Measurements from ENCODE around the gene XPO1. TPM values are rescaled to one million over a fixed set of nuclear protein-coding genes. Genes with fewer than 3 reads are reported as not detected.

The XPO1 gene
- total and polyA plus RNA-seq, 2 donors (not counting 3 experiments of a cell fraction or from before 2014, with no cell fraction given): 46.7 to 166 TPM

- Histone ChIP-seq H3K27ac (ENCODE audit: insufficient read depth, low read depth, low read length) (no peak overlapping the region), H3K9me3 (replicated peaks; ENCODE audit: control insufficient read depth, insufficient read depth, low read length) (no peaks in the 10 kb centered on the region), H4K20me1 (replicated peaks; ENCODE audit: control insufficient read depth, extremely low read depth, insufficient read depth, low read length) (peaks cover 4% of the 10 kb centered on the region), H2AFZ (ENCODE audit: low read depth, low read length) (no peak overlapping the region), H3K36me3 (ENCODE audit: control insufficient read depth in 2 of 2, extremely low read depth in 1 of 2, insufficient read depth in 2 of 2, low read length in 2 of 2) (no peaks in the 10 kb centered on the region), H3K4me3 (replicated peaks in 1 of 3; ENCODE audit: insufficient read depth in 1 of 3, low read depth in 1 of 3, low read length in 3 of 3) (no peak overlapping the region), H3K79me2 (ENCODE audit: control insufficient read depth, insufficient read depth, low read length) (peaks cover 92% of the 10 kb centered on the region), H3K9me1 (replicated peaks; ENCODE audit: control insufficient read depth, extremely low read depth, insufficient read depth, low read length) (no peaks in the 10 kb centered on the region), H3K27me3 (ENCODE audit: control insufficient read depth in 2 of 2, insufficient read depth in 2 of 2, low read length in 2 of 2) (no peaks in the 10 kb centered on the region), H3K9ac (replicated peaks; ENCODE audit: extremely low read depth, insufficient read depth, low read length) (no peak overlapping the region), H3K4me1 (ENCODE audit: control insufficient read depth, extremely low read depth, insufficient read depth, low read length) (peaks cover 11% of the 10 kb centered on the region), H3K4me2 (ENCODE audit: insufficient read depth, low read length) (no peak overlapping the region)
- intact Hi-C loops (cut with micrococcal nuclease) (no loop called here), dilution Hi-C loops (cut with MboI; ENCODE audit: extremely low pct_ligation_motif_present, low sequenced_read_pairs) (no loop called here)
- TF ChIP-seq CTCF (IDR thresholded peaks at IDR 0.05; ENCODE audit: extremely low read depth in 1 of 2, insufficient read depth in 1 of 2, low read depth in 1 of 2, low read length in 2 of 2) (no peak), POLR2A (IDR thresholded peaks at IDR 0.05; ENCODE audit: low read depth, low read length) (no peak), EZH2 (IDR thresholded peaks at IDR 0.05; ENCODE audit: borderline replicate concordance, low read depth, low read length, severe bottlenecking) (no peak)
- ChIA-PET CTCF (interaction anchor here (0.5 to 1.1 kb wide), 3 partner anchors 21 to 27 kb away, joined by 3 to 4 read pairs (median 3); no protein-coding TSS in a partner anchor), POLR2A (no interaction called here)
- no TSS peak for BruUV-seq (replicated peaks)
- DNase-seq (ENCODE audit: low read depth, low spot score) (no peak), FAIRE-seq (no peak)
These were observed 106.8 kb downstream of the XPO1 start for GRCh38 chr2:61431345-61431744.

Other genes with a start within 250 kb of the XPO1 start
- 96.9 and 98.3 TPM in 2 replicates for gene USP34, start 67.3 kb downstream of the XPO1 start, total RNA-seq
- gene USP34, start 67.3 kb downstream of the XPO1 start, polyA plus RNA-seq: 45.7 and 46.3 TPM in 2 replicates